Motor neuron (in vitro differentiated cells): ENCODE measurements around the gene GEMIN5. TPM values are rescaled to one million over a fixed set of nuclear protein-coding genes. Genes with fewer than 3 reads are reported as not detected.

ENCODE experiments used
- ATAC-seq, 8 experiments: fragments of 200-7000 bp; cut with Tn5 transposase; replicated peaks in 6 of 8; 2 replicates each; pipeline ENCODE4 v1.8.0; 2021; ENCODE audit warnings: mild to moderate bottlenecking in 8 of 8, moderate library complexity in 8 of 8
- H3K27ac ChIP-seq, 2 donors: fragments of 250-450 bp; sonication (Bioruptor Pico); 2 replicates each; pipeline ENCODE4 v1.9.0; 2021; ENCODE audit warnings: antibody characterized with exemption in 2 of 2, mild to moderate bottlenecking in 2 of 2, moderate library complexity in 1 of 2
- H3K4me1 ChIP-seq, 2 donors: fragments of 250-450 bp; sonication (Bioruptor Pico); replicated peaks in 1 of 2; 2 replicates each; pipeline ENCODE4 v1.6.1; 2021; ENCODE audit warnings: antibody characterized with exemption in 2 of 2, mild to moderate bottlenecking in 2 of 2, moderate library complexity in 1 of 2
- H3K4me3 ChIP-seq, 5 donors: fragments of 250-450 bp; sonication (Bioruptor Pico); 2 replicates each; pipeline ENCODE4 v1.9.0; 2021; ENCODE audit warnings: antibody characterized with exemption in 5 of 5, mild to moderate bottlenecking in 5 of 5, moderate library complexity in 4 of 5
- WGBS, 10 experiments: fragments of 450-650 bp; shearing (Covaris generic); methylation state at CpG; one replicate each; pipeline ENCODE4 v1.0.0; 2022; 5-methylcytosine and 5-hydroxymethylcytosine counted together
- in situ Hi-C, 9 experiments: fragments of 400-800 bp; cut with MboI; loops; one replicate each; pipeline ENCODE4 v1.15.0; 2021; ENCODE audit warnings: low sequenced_read_pairs in 9 of 9, low pct_unique_long_range_greater_than_20kb in 2 of 9; ENCODE audit not compliant: unreplicated experiment in 9 of 9
- total RNA-seq, 8 experiments: library from RNA; unstranded; fragments of 300-600 nt; gene quantifications; 2 replicates each; pipeline versions ENCODE4 v1.2.3 to v1.2.4, GENCODE V29; 2022

The GEMIN5 gene
- total RNA-seq, 8 experiments from 2014 or later = 11.2 to 40.8 (median 16.5) TPM

DNA sequence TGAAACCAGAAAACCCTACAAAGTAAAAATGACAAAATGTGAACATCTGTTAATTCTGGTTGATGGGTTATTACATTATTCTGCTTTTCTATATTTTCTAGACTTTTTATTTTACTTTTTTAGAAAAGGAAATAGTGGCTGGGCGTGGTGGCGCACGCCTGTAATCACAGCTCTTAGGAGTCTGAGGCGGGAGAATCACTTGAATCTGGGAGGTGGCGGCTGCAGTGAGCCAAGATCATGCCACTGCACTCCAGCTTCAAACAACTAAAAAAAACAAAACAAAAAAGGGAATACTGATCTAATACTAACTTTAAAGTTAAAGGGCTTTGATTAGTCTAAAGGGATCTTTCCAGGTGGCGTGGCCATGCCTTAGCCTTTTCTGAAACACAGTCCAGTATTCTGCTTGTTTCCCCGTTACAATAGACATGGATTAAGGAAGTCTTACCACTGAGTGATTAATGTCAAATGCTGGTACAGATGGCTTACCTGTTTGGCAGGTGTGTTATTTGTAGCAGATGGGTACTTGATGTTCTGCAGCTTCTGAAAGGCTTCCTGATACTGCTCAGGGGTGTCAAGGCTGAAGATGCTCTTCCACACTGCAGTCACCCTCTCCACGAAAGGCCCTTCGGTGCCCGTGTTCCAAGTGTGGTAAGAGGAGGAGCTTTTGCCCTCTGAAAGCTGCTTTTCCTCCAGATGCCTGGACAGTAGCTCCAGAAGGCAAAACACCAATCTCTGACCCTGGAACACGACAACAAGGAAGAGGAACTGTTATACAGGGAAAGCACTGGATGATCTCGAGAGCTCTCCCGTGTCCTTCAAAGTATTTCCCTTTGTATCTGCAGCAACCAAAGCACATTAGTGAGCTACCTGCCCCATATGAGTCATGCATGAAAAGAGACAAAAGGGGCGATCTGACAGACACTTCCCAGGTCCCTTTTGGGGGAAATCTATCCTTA lies 42.1 kb downstream of the GEMIN5 start:
- no peak overlapping the region for H3K27ac ChIP-seq
- in situ Hi-C loops = no loop called here
- H3K4me3 ChIP-seq = no peak overlapping the region
- WGBS, 10 experiments = 73 to 100% (median 92%) methylated on average over 3 to 8 of the region's 14 CpGs; no CpG with 5 or more reads in 1 of the 10 experiments
- no peak for ATAC-seq
- H3K4me1 ChIP-seq = no peaks in the 10 kb centered on the region

DNA sequence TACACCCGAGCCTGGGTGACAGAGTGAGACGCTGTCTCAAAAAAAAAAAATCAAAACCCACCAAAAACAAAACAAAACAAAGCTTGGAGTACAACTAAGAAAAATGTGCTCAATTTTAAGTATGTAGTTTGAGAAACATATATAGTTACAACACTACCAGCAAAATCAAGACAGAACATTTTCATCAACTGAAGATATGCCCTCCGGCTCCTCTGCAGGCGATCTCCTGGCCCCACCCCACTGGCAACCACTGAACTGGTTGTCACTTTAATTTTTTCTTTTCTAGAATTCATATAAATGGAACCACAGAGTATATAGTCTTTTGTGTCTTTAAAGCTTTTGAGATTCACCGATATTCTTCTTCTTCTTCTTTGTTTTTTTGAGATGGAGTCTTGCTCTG lies 44.6 kb downstream of the GEMIN5 start:
- 80 to 100% (median 95%) methylated on average over 1 to 3 of the region's 5 CpGs; no CpG with 5 or more reads in 1 of the 10 experiments for WGBS, 10 experiments

DNA sequence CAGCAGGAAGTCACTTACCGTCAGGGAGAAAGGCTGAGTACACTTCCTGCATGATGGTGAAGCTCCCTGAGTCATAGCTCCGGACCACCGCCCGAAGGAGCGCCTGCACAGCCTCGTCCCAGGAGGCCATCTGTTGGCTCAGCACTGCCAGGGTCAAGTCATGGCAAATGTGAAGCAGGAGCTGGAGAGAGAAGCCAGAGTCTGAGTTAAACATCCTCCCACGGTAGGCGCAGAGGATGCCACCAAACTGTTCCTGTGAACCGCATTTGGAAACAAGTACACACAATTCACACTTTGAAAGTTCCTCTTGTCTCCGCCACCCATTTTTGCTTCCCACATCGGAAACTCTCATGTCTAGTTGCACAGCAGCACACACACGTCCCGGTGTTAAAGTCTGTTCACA lies 45.6 kb downstream of the GEMIN5 start:
- WGBS, 10 experiments = 0 to 100% (median 97%) methylated on average over 1 to 8 of the region's 13 CpGs; no CpG with 5 or more reads in 3 of the 10 experiments
- in situ Hi-C loops = no loop called here
- ATAC-seq = peak in 2 of 8 experiments; percentile 91 to 93
- no peak overlapping the region for H3K27ac ChIP-seq
- H3K4me3 ChIP-seq = no peak overlapping the region
- H3K4me1 ChIP-seq = no peaks in the 10 kb centered on the region

More for the DNA sequence above, 44.6 kb downstream of the GEMIN5 start:
- Histone ChIP-seq H3K4me3 (no peak overlapping the region), H3K27ac (no peak overlapping the region), H3K4me1 (no peaks in the 10 kb centered on the region)
- no peak for ATAC-seq
- in situ Hi-C loops = no loop called here

- no peak overlapping the region for H3K27ac ChIP-seq
- 83 to 100% (median 100%) methylated on average over 1 to 2 of the region's 2 CpGs; no CpG with 5 or more reads in 3 of the 10 experiments for WGBS, 10 experiments
- no peaks in the 10 kb centered on the region for H3K4me1 ChIP-seq
- H3K4me3 ChIP-seq = no peak overlapping the region
- in situ Hi-C loops = no loop called here
- no peak for ATAC-seq
Observed at GRCh38 chr5:154885439-154885838, 52.6 kb downstream of the GEMIN5 start.

GRCh38 chr5:154884424-154884823 lies 53.6 kb downstream of the GEMIN5 start:
- no peak for ATAC-seq
- Histone ChIP-seq H3K4me3 (no peak overlapping the region), H3K27ac (no peak overlapping the region), H3K4me1 (no peaks in the 10 kb centered on the region)
- WGBS, 10 experiments = 53 to 100% (median 92%) methylated on average over 1 to 7 of the region's 8 CpGs
- in situ Hi-C loops = no loop called here

DNA sequence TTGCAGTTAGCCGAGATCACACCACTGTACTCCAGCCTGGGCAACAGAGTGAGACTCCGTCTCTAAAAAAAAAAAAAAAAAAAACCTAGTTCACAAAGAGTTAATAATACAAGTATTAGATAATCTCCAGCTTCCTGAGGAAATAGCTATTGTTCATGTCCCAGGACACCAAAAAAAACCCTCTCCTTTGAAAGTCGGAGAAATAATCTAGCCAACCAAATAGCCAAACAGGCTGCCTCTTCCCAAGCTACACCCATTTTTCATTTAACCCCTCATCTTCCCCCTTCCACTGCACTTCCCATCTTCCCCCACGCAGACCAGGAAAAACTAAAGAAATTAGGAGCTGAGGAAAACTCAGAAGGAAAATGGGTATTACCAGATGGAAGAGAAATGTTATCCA lies 56.0 kb downstream of the GEMIN5 start:
- no peak overlapping the region for H3K27ac ChIP-seq
- WGBS, 10 experiments = 10 to 100% (median 91%) methylated on average over 1 to 3 of the region's 4 CpGs; no CpG with 5 or more reads in 4 of the 10 experiments
- H3K4me3 ChIP-seq = no peak overlapping the region
- no peak for ATAC-seq
- H3K4me1 ChIP-seq = no peaks in the 10 kb centered on the region
- in situ Hi-C loops = no loop called here

DNA sequence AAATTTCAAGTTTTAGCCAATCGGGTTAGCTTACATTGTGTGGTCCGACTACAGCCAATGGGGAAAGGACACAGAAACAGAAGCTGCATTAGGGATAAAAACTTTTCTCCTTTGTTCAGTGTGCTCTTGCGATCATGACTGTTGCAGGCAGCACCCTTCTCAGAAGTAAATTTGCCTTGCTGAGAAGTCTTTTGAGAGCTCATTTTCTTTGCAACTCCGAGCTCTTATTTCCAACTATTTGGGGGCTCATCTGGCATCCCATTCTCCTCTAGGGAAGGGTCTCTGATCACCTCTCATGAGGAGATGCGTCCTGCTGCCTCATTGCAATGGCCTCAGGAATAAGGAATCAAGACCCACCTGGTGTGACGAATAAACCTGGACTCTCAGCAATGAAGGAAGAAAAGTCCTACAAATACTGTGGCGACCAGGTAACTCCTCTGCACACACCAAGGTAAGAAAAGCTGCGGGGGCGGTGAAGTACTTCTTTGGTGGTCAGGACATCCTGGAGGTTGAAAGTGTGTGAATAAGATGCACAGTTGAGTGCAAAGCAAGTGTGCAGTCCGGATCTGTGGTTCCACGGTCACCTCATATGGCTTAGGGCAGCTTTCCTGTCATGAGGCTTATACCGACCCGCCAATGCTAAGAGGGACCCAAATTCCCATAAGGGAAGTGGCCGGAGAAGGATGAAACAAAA lies 59.2 kb downstream of the GEMIN5 start:
- no peak for ATAC-seq
- WGBS, 10 experiments = 90 to 100% (median 100%) methylated on average over 1 to 10 of the region's 14 CpGs; no CpG with 5 or more reads in 1 of the 10 experiments

DNA sequence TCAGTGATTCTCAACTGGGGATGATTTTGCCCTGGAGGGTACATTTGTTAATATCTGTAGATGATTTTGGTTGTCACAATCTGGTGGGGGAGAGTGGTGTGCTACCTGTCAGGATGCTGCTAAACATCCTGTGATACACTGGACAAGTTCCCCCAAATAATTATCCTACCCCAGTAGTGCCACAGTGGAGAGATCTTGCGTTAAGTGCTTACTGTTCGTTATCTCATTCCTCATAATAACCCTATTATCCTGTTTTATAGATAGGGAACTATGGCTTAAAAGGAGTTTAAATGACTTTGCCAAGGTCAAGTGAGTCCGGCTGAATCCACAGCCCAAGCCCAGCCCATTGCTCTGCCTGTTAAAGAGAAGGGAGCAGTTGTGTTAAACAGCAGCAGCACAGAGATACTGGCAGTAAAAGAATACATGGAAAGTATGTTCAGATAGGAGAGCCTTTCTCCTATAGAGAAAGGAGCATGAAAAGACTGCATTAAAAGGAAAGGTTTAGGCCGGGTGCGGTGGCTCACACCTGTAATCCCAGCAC lies 64.2 kb downstream of the GEMIN5 start:
- H3K4me1 ChIP-seq = no peaks in the 10 kb centered on the region
- WGBS, 10 experiments = 80 to 100% (median 97%) methylated on average over 1 to 5 of the region's 5 CpGs; no CpG with 5 or more reads in 2 of the 10 experiments
- no peak overlapping the region for H3K4me3 ChIP-seq
- no peak overlapping the region for H3K27ac ChIP-seq
- ATAC-seq = no peak
- in situ Hi-C loops = no loop called here

More for the DNA sequence above, 59.2 kb downstream of the GEMIN5 start:
- Histone ChIP-seq H3K4me3 (no peak overlapping the region), H3K4me1 (no peaks in the 10 kb centered on the region), H3K27ac (no peak overlapping the region)
- in situ Hi-C loops = no loop called here

DNA sequence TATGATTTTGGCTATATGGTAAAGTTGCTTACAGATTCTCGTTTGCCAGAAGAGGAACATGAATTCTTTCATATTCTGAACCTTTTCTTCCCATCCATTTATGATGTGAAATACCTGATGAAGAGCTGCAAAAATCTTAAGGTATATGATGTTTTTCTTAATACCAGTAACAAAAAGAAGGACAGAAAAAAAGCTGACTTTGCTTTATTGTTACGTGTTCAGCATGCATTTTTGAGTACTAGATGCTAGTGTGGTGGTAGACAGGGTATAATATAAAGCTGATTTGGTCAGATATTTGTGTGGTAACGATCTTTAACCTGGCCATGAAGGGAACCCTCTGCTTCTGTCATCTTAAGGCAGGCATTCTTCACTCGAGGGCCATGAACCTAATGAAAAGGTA lies 66.3 kb downstream of the GEMIN5 start:
- Histone ChIP-seq H3K4me1 (no peaks in the 10 kb centered on the region), H3K4me3 (no peak overlapping the region), H3K27ac (no peak overlapping the region)
- no peak for ATAC-seq
- WGBS, 10 experiments = 75 to 100% (median 88%) methylated on average over 1 to 4 of the region's 4 CpGs
- in situ Hi-C loops = no loop called here

- Histone ChIP-seq H3K4me1 (no peaks in the 10 kb centered on the region), H3K4me3 (no peak overlapping the region), H3K27ac (no peak overlapping the region)
- 79 to 100% (median 88%) methylated on average over 1 to 4 of the region's 5 CpGs; no CpG with 5 or more reads in 2 of the 10 experiments for WGBS, 10 experiments
- in situ Hi-C loops = no loop called here
- peak in 6 of 8 experiments; percentile 26 to 63 (median 30) for ATAC-seq
Observed at GRCh38 chr5:154868702-154869101, 69.3 kb downstream of the GEMIN5 start.

GRCh38 chr5:154866841-154867240 lies 71.2 kb downstream of the GEMIN5 start:
- 0 to 100% (median 83%) methylated on average over 1 to 2 of the region's 2 CpGs for WGBS, 10 experiments
- no peak for ATAC-seq

GRCh38 chr5:154865466-154866184 lies 72.4 kb downstream of the GEMIN5 start:
- H3K4me1 ChIP-seq = no peaks in the 10 kb centered on the region
- H3K4me3 ChIP-seq = no peak overlapping the region
- H3K27ac ChIP-seq = no peak overlapping the region
- 22 to 100% (median 90%) methylated on average over 1 to 5 of the region's 5 CpGs; no CpG with 5 or more reads in 1 of the 10 experiments for WGBS, 10 experiments
- peak in 3 of 8 experiments; percentile 72 to 85 (median 81) for ATAC-seq
- in situ Hi-C loops = no loop called here

More at GRCh38 chr5:154866841-154867240, 71.2 kb downstream of the GEMIN5 start:
- in situ Hi-C loops = no loop called here
- Histone ChIP-seq H3K27ac (no peak overlapping the region), H3K4me1 (no peaks in the 10 kb centered on the region), H3K4me3 (no peak overlapping the region)
